ENCODE measurements around the gene PHTF2. TPM values are rescaled to one million over a fixed set of nuclear protein-coding genes. Genes with fewer than 3 reads are reported as not detected.

PHTF2 gene
- total RNA-seq, 4 donors from 2014 or later, result 14.5 to 28.6 (median 24.1) TPM

GRCh38 chr7:77839919-77840318, 41.3 kb downstream of the PHTF2 start:
- intact Hi-C loops (cut with DNase I; ENCODE audit: low total_unique reads), result no loop called here
- in situ Hi-C loops (cut with MboI; ENCODE audit: low pct_ligation_motif_present in 1 of 4, low pct_unique_long_range_greater_than_20kb in 1 of 4, low sequenced_read_pairs in 3 of 4), result no loop called here

GRCh38 chr7:77843194-77843593, 44.6 kb downstream of the PHTF2 start:
- H3K4me3 ChIP-seq, result no peak overlapping the region
- no peaks in the 10 kb centered on the region for H3K27me3 ChIP-seq
- no peaks in the 10 kb centered on the region for H3K9me3 ChIP-seq
- 100% methylated on average over 2 of the region's 2 CpGs for WGBS, 2 donors (ENCODE audit: low coverage in 1 of 2)
- no peak overlapping the region for H3K27ac ChIP-seq
- intact Hi-C loops (cut with DNase I; ENCODE audit: low total_unique reads) (no loop called here), in situ Hi-C loops (cut with MboI; ENCODE audit: low pct_ligation_motif_present in 1 of 4, low pct_unique_long_range_greater_than_20kb in 1 of 4, low sequenced_read_pairs in 3 of 4) (no loop called here)
- DNase-seq, result no peak
- no peaks in the 10 kb centered on the region for H3K36me3 ChIP-seq
- H3K4me1 ChIP-seq, result peaks cover 0 to 7% (median 0%) of the 10 kb centered on the region in 4 donors
- no peak for TF ChIP-seq EP300 (IDR thresholded peaks at IDR 0.05; ENCODE audit: low read depth)
- TF ChIP-seq POLR2A (IDR thresholded peaks at IDR 0.05), result no peak
- TF ChIP-seq POLR2AphosphoS5 (IDR thresholded peaks at IDR 0.05), result no peak
- TF ChIP-seq CTCF (IDR thresholded peaks at IDR 0.05), result no peak

More at GRCh38 chr7:77839919-77840318, 41.3 kb downstream of the PHTF2 start:
- H3K36me3 ChIP-seq, result no peaks in the 10 kb centered on the region
- WGBS, 2 donors (ENCODE audit: low coverage in 1 of 2), result 70 to 83% methylated on average over 2 of the region's 2 CpGs
- DNase-seq, result no peak
- H3K9me3 ChIP-seq, result no peaks in the 10 kb centered on the region
- no peak overlapping the region for H3K27ac ChIP-seq
- H3K27me3 ChIP-seq, result no peaks in the 10 kb centered on the region
- TF ChIP-seq POLR2A (IDR thresholded peaks at IDR 0.05), result no peak
- TF ChIP-seq EP300 (IDR thresholded peaks at IDR 0.05; ENCODE audit: low read depth), result no peak
- TF ChIP-seq CTCF (IDR thresholded peaks at IDR 0.05), result no peak
- TF ChIP-seq POLR2AphosphoS5 (IDR thresholded peaks at IDR 0.05), result no peak
- no peak overlapping the region for H3K4me3 ChIP-seq
- peaks cover 0 to 15% (median under 1%) of the 10 kb centered on the region in 4 donors for H3K4me1 ChIP-seq

- 97 to 100% methylated on average over 1 to 8 of the region's 8 CpGs for WGBS, 2 donors (ENCODE audit: low coverage in 1 of 2)
- TF ChIP-seq POLR2A (IDR thresholded peaks at IDR 0.05), result no peak
- no peak for TF ChIP-seq EP300 (IDR thresholded peaks at IDR 0.05; ENCODE audit: low read depth)
- TF ChIP-seq POLR2AphosphoS5 (IDR thresholded peaks at IDR 0.05), result no peak
- TF ChIP-seq CTCF (IDR thresholded peaks at IDR 0.05), result no peak
- H3K27me3 ChIP-seq, result no peaks in the 10 kb centered on the region
- no peaks in the 10 kb centered on the region for H3K4me1 ChIP-seq
- no peaks in the 10 kb centered on the region for H3K9me3 ChIP-seq
- no peak for DNase-seq
- H3K27ac ChIP-seq, result no peak overlapping the region
- H3K4me3 ChIP-seq, result no peak overlapping the region
- intact Hi-C loops (cut with DNase I; ENCODE audit: low total_unique reads), result no loop called here
- in situ Hi-C loops (cut with MboI; ENCODE audit: low pct_ligation_motif_present in 1 of 4, low pct_unique_long_range_greater_than_20kb in 1 of 4, low sequenced_read_pairs in 3 of 4), result no loop called here
- H3K36me3 ChIP-seq, result no peaks in the 10 kb centered on the region
Measured at GRCh38 chr7:77846317-77847092, 47.9 kb downstream of the PHTF2 start.

- in situ Hi-C loops (cut with MboI; ENCODE audit: low pct_ligation_motif_present in 1 of 4, low pct_unique_long_range_greater_than_20kb in 1 of 4, low sequenced_read_pairs in 3 of 4) (no loop called here), intact Hi-C loops (cut with DNase I; ENCODE audit: low total_unique reads) (no loop called here)
- Histone ChIP-seq H3K4me3 (no peak overlapping the region), H3K27ac (no peak overlapping the region), H3K9me3 (no peaks in the 10 kb centered on the region), H3K27me3 (no peaks in the 10 kb centered on the region), H3K4me1 (peaks cover 0 to 11% (median 2%) of the 10 kb centered on the region in 4 donors), H3K36me3 (no peaks in the 10 kb centered on the region)
- TF ChIP-seq POLR2A (IDR thresholded peaks at IDR 0.05) (no peak), EP300 (IDR thresholded peaks at IDR 0.05; ENCODE audit: low read depth) (no peak), POLR2AphosphoS5 (IDR thresholded peaks at IDR 0.05) (no peak), CTCF (IDR thresholded peaks at IDR 0.05) (no peak)
- 84 to 86% methylated on average over 4 to 7 of the region's 7 CpGs for WGBS, 2 donors (ENCODE audit: low coverage in 1 of 2)
- DNase-seq, result no peak
Measured at GRCh38 chr7:77855371-77856083, 57.0 kb downstream of the PHTF2 start.

Measured in transverse colon (tissue), 4 donors.